MM.1S (cell line): ENCODE results near the gene MED25.
A peak's percentile ranks its signal among the peaks of the same experiment; 100 is the strongest.

Experiments
- DNase-seq: peaks from one replicate; pipeline ENCODE4 v3.0.0-alpha.2; 2015
- H2AFZ ChIP-seq: fragments of 300-600 bp; sonication (generic); 2 replicates; pipeline ENCODE4 v1.6.0; 2016; ENCODE audit warnings: antibody characterized with exemption, low read length
- H3F3A ChIP-seq: fragments of 300-600 bp; sonication (generic); 2 replicates; pipeline ENCODE4 v1.6.1; 2016; ENCODE audit warnings: mild to moderate bottlenecking, antibody characterized with exemption, low read length, moderate library complexity, mixed read lengths; ENCODE audit not compliant: insufficient read depth
- H3K27ac ChIP-seq: fragments of 300-600 bp; sonication (generic); 2 replicates; pipeline ENCODE4 v1.5.1; 2016; ENCODE audit warnings: mild to moderate bottlenecking, low read length
- H3K27me3 ChIP-seq: fragments of 300-600 bp; sonication (generic); replicated peaks from 2 replicates; pipeline ENCODE4 v1.6.0; 2016; ENCODE audit warnings: low read length; ENCODE audit not compliant: insufficient read depth
- H3K36me3 ChIP-seq: fragments of 300-600 bp; sonication (generic); replicated peaks from 2 replicates; pipeline ENCODE4 v1.6.1; 2016; ENCODE audit warnings: mild to moderate bottlenecking, low read length, mixed read lengths; ENCODE audit not compliant: insufficient read depth
- H3K4me1 ChIP-seq: fragments of 300-600 bp; sonication (generic); 2 replicates; pipeline ENCODE4 v1.6.1; 2016; ENCODE audit warnings: low read length, mixed read lengths
- H3K4me2 ChIP-seq: fragments of 300-600 bp; sonication (generic); 2 replicates; pipeline ENCODE4 v1.6.0; 2016; ENCODE audit warnings: low read depth, low read length
- H3K4me3 ChIP-seq: fragments of 300-600 bp; sonication (generic); 2 replicates; pipeline ENCODE4 v1.5.1; 2016; ENCODE audit warnings: low read length, mixed read lengths
- H3K79me2 ChIP-seq: fragments of 300-600 bp; sonication (generic); 2 replicates; pipeline ENCODE4 v1.6.1; 2016; ENCODE audit warnings: mixed run types, low read length, mixed read lengths
- H3K9ac ChIP-seq: fragments of 300-600 bp; sonication (generic); 2 replicates; pipeline ENCODE4 v1.6.1; 2016; ENCODE audit warnings: low read length, mixed read lengths
- H3K9me2 ChIP-seq: fragments of 300-600 bp; sonication (generic); replicated peaks from 2 replicates; pipeline ENCODE4 v1.6.1; 2016; ENCODE audit warnings: mild to moderate bottlenecking, low read length, mixed read lengths; ENCODE audit not compliant: insufficient read depth
- H3K9me3 ChIP-seq: fragments of 300-600 bp; sonication (generic); replicated peaks from 2 replicates; pipeline ENCODE4 v1.6.1; 2016; ENCODE audit warnings: mild to moderate bottlenecking, low read length, mixed read lengths; ENCODE audit not compliant: insufficient read depth
- H4K20me1 ChIP-seq: fragments of 300-600 bp; sonication (generic); 2 replicates; pipeline ENCODE4 v1.6.1; 2016; ENCODE audit warnings: mild to moderate bottlenecking, low read length, moderate library complexity, mixed read lengths; ENCODE audit not compliant: insufficient read depth
- EZH2 ChIP-seq: fragments of 300-600 bp; sonication (generic); optimal IDR thresholded peaks from 2 replicates; pipeline ENCODE3; 2017; ENCODE audit warnings: low read depth, mild to moderate bottlenecking, antibody characterized with exemption, low read length, mixed read lengths
- EZH2phosphoT487 ChIP-seq: fragments of 300-600 bp; sonication (generic); IDR thresholded peaks from 2 replicates; pipeline ENCODE4 v1.6.1; 2018; ENCODE audit warnings: antibody characterized with exemption, low read length
- TF ChIP-seq, protein P1 (sequence below): fragments of 300-600 bp; sonication (generic); IDR thresholded peaks from 2 replicates; pipeline ENCODE4 v1.5.1; 2016; ENCODE audit warnings: antibody characterized with exemption, low read length, mixed read lengths

MED25 gene

DNA sequence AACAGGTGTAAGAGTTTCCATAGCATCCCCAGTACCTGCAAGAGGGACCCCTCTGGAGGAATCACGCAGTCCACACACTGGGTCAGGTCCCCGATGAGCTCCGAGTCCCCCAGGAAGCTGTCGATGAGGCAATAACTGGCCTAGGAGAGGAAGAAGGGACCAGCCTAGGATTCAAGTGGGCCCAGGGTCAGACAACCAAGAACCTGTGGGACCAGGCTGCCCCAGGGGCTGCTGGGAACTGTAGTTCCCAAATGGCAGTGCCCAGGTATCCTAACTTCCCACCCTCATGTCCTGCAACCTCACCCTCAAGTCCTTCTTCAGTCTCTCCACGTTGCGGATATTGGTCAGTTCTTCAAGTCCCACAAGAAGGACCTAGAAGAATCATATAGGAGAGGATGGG is 6.8 kb upstream of the MED25 start:
- no peaks in the 10 kb centered on the region for H3K36me3 ChIP-seq
- H3K9ac ChIP-seq = no peak overlapping the region
- H3K27ac ChIP-seq = no peak overlapping the region
- no peaks in the 10 kb centered on the region for H3K27me3 ChIP-seq
- no peak for DNase-seq
- peaks cover 11% of the 10 kb centered on the region; the same call in 1 of the 2 replicates for H3F3A ChIP-seq
- H3K9me2 ChIP-seq = no peaks in the 10 kb centered on the region
- peaks cover 14% of the 10 kb centered on the region for H3K4me1 ChIP-seq
- H3K4me2 ChIP-seq = no peak overlapping the region
- no peaks in the 10 kb centered on the region for H3K9me3 ChIP-seq
- no peak overlapping the region for H2AFZ ChIP-seq
- H3K79me2 ChIP-seq = no peaks in the 10 kb centered on the region
- TF ChIP-seq, protein P1, sequence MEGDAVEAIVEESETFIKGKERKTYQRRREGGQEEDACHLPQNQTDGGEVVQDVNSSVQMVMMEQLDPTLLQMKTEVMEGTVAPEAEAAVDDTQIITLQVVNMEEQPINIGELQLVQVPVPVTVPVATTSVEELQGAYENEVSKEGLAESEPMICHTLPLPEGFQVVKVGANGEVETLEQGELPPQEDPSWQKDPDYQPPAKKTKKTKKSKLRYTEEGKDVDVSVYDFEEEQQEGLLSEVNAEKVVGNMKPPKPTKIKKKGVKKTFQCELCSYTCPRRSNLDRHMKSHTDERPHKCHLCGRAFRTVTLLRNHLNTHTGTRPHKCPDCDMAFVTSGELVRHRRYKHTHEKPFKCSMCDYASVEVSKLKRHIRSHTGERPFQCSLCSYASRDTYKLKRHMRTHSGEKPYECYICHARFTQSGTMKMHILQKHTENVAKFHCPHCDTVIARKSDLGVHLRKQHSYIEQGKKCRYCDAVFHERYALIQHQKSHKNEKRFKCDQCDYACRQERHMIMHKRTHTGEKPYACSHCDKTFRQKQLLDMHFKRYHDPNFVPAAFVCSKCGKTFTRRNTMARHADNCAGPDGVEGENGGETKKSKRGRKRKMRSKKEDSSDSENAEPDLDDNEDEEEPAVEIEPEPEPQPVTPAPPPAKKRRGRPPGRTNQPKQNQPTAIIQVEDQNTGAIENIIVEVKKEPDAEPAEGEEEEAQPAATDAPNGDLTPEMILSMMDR = no peak
- TF ChIP-seq EZH2phosphoT487 = no peak
- TF ChIP-seq EZH2 = no peak
- no peak overlapping the region for H3K4me3 ChIP-seq
- H4K20me1 ChIP-seq = no peaks in the 10 kb centered on the region

DNA sequence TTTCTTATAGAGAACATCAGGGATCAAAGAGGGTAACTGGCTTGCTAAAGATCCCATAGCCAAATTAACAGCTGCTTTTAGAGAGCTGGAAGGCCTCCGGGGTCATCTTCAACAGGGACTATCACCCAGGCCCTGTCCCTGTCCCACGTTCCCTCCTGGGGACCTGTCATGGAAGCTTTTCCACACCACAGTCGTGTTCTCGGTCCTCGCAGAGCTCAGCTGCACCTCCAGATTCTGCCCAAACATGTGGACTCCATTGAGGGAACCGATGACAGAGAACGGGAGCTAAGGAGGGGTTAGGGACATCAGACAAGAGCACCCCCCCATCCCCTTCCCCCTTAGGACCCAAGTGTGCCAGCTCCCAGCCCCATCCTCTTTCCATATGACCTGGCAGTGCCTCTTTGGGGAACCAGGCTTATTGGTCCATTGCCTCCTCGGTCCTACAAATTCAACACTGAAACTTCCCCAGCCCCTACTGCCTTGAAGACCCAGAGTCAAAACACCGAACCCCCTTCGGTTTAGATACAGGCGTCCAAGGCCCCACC is 5.6 kb upstream of the MED25 start:
- Histone ChIP-seq H3K36me3 (no peaks in the 10 kb centered on the region), H3K4me3 (peak overlapping the region; percentile 70), H3K4me1 (peaks cover 14% of the 10 kb centered on the region), H2AFZ (peak overlapping the region; percentile 94), H3K27ac (peak overlapping the region; percentile 68; the same call in 1 of the 2 replicates), H3K79me2 (no peaks in the 10 kb centered on the region), H3K4me2 (peak overlapping the region; percentile 81), H3K9me3 (no peaks in the 10 kb centered on the region), H4K20me1 (no peaks in the 10 kb centered on the region), H3K27me3 (no peaks in the 10 kb centered on the region), H3K9me2 (no peaks in the 10 kb centered on the region), H3K9ac (peak overlapping the region; percentile 77), H3F3A (peaks cover 11% of the 10 kb centered on the region; the same call in 1 of the 2 replicates)
- TF ChIP-seq EZH2phosphoT487 = no peak
- TF ChIP-seq, protein P1 = no peak
- TF ChIP-seq EZH2 = no peak
- DNase-seq = no peak

DNA sequence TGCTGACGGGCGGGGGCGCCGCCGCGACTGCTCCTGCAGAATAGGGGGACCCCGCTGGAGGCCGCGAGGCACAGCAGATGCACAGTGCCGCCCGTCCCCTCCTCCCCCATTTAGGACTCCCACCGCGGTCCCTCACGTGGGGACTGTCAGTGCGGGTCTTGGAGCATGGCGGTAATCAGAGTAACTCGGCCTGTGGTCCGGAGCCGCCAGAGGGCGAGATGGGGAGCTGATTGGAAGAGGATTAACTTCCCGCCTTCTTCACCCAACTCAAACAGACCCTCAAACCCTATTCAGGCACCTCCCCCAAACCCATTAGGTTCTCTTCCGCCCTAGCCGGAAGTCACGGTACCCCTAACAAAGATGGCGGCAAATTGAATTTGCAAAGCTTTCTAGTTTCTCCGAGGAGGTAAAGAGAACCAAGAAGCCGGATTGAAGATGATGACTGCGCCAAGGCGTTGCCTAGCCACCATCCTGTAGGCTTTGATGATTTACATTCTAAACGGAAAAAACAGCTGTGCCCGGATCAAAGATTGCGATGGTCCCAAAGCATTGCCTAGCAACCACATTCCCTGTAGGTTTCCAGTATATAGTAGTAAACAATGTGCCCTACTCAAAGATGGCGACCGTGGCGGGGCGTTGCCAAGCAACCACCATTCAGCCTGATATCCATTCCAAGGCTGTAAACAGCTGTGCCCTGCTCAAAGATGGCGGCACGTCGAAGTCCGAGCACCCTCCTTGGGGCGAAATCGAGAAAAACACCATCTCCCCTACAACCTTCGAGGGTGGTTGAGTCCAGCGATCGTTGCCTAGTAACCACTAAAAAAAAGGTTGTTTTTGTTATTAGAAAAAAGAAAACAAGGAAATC is 4.9 kb upstream of the MED25 start, which contains the start of gene FUZ:
Gene FUZ, minus strand, starts transcription at position 296 of the 865 bp plus-strand sequence. Its CDS starts 186 bp downstream, at position 110.
- H3K4me1 ChIP-seq = peaks cover 14% of the 10 kb centered on the region
- no peaks in the 10 kb centered on the region for H3K9me2 ChIP-seq
- no peaks in the 10 kb centered on the region for H4K20me1 ChIP-seq
- no peaks in the 10 kb centered on the region for H3K36me3 ChIP-seq
- peak within 1 kb of the TSS; percentile 70 for H3K4me3 ChIP-seq
- DNase-seq = peak; percentile 97
- TF ChIP-seq EZH2phosphoT487 (no peak), EZH2 (no peak)
- TF ChIP-seq, protein P1 = no peak
- peaks cover 2% of the 10 kb centered on the region for H3K79me2 ChIP-seq
- no peaks in the 10 kb centered on the region for H3K27me3 ChIP-seq
- peak within 1 kb of the TSS; percentile 94 for H2AFZ ChIP-seq
- peak within 1 kb of the TSS; percentile 68; the same call in 1 of the 2 replicates for H3K27ac ChIP-seq
- H3K9ac ChIP-seq = peak within 1 kb of the TSS; percentile 77
- peak within 1 kb of the TSS; percentile 81 for H3K4me2 ChIP-seq
- no peaks in the 10 kb centered on the region for H3K9me3 ChIP-seq
- peaks cover 11% of the 10 kb centered on the region; the same call in 1 of the 2 replicates for H3F3A ChIP-seq
